ENCODE data around the gene CMKLR1.

CMKLR1 gene

DNA sequence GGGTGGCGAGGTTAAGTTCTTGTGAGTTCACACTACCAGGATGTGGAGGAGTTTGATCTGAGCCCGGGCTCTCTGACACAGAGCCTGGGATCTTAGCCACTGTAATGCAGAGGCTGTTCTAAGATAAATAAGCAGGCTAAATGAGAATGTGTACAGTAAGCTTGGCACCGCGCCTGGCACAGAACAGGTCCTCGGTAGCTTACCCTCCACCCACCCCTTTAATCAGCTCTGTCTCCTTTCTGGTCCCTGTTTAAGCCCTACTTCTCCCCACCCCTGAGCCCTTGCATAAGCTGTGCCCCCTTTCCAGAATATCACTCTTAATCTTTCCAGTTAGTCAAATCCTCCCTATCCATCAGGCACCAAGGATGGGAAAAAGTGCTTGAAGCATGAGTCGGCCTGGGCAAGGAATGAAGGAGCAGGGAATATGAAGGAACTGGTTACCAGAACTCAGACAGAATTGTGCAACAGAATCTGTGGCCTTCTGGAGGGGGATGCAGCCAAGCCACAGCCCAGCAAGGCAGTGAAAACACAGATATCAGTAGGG, 32.8 kb upstream of the CMKLR1 start:
- Histone ChIP-seq H3K79me2 (ENCODE audit: insufficient read depth, low read depth) (no peaks in the 10 kb centered on the region), H3K27ac (no peak overlapping the region), H3K36me3 (ENCODE audit: insufficient read depth) (no peaks in the 10 kb centered on the region), H3K9ac (no peak overlapping the region), H3K27me3 (ENCODE audit: insufficient read depth, low read depth) (no peaks in the 10 kb centered on the region), H3K4me3 (IDR thresholded peaks at IDR 0.05; ENCODE audit: insufficient read depth, low read depth, low read length) (no peak overlapping the region), H2AFZ (ENCODE audit: low read depth) (no peak overlapping the region), H4K20me1 (ENCODE audit: insufficient read depth) (no peaks in the 10 kb centered on the region), H3K4me1 (ENCODE audit: low read depth, poor library complexity, severe bottlenecking) (no peaks in the 10 kb centered on the region), H3K4me2 (no peak overlapping the region)
- TF ChIP-seq, protein P1, sequence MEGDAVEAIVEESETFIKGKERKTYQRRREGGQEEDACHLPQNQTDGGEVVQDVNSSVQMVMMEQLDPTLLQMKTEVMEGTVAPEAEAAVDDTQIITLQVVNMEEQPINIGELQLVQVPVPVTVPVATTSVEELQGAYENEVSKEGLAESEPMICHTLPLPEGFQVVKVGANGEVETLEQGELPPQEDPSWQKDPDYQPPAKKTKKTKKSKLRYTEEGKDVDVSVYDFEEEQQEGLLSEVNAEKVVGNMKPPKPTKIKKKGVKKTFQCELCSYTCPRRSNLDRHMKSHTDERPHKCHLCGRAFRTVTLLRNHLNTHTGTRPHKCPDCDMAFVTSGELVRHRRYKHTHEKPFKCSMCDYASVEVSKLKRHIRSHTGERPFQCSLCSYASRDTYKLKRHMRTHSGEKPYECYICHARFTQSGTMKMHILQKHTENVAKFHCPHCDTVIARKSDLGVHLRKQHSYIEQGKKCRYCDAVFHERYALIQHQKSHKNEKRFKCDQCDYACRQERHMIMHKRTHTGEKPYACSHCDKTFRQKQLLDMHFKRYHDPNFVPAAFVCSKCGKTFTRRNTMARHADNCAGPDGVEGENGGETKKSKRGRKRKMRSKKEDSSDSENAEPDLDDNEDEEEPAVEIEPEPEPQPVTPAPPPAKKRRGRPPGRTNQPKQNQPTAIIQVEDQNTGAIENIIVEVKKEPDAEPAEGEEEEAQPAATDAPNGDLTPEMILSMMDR (conservative IDR thresholded peaks at IDR 0.05; ENCODE audit: low read depth, low read length) = no peak

DNA sequence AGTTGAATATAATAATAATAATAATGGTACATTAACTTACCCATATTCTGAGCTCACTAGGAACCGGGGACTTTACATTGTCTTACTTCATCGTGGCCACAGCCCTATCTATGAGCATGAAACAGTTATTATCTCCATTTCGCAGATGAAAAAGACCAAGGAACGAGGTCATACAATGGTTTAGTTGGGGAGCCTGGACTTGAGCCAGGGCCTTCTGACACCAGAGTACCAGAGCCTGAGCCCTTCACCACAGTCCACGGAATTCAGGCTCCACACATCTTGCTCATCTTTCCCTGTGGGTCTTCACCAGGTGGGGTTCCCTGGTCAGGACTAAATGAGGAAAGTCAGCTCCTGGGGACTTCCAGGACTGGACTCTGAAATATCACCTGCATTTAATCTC, 31.3 kb upstream of the CMKLR1 start:
- H3K36me3 ChIP-seq (ENCODE audit: insufficient read depth) = no peaks in the 10 kb centered on the region
- no peaks in the 10 kb centered on the region for H3K27me3 ChIP-seq (ENCODE audit: insufficient read depth, low read depth)
- H4K20me1 ChIP-seq (ENCODE audit: insufficient read depth) = no peaks in the 10 kb centered on the region
- TF ChIP-seq, protein P1 (conservative IDR thresholded peaks at IDR 0.05; ENCODE audit: low read depth, low read length) = no peak
- no peaks in the 10 kb centered on the region for H3K79me2 ChIP-seq (ENCODE audit: insufficient read depth, low read depth)
- no peak overlapping the region for H3K4me2 ChIP-seq
- H3K4me1 ChIP-seq (ENCODE audit: low read depth, poor library complexity, severe bottlenecking) = no peaks in the 10 kb centered on the region
- H3K27ac ChIP-seq = no peak overlapping the region
- H3K4me3 ChIP-seq (IDR thresholded peaks at IDR 0.05; ENCODE audit: insufficient read depth, low read depth, low read length) = no peak overlapping the region
- no peak overlapping the region for H3K9ac ChIP-seq
- no peak overlapping the region for H2AFZ ChIP-seq (ENCODE audit: low read depth)

DNA sequence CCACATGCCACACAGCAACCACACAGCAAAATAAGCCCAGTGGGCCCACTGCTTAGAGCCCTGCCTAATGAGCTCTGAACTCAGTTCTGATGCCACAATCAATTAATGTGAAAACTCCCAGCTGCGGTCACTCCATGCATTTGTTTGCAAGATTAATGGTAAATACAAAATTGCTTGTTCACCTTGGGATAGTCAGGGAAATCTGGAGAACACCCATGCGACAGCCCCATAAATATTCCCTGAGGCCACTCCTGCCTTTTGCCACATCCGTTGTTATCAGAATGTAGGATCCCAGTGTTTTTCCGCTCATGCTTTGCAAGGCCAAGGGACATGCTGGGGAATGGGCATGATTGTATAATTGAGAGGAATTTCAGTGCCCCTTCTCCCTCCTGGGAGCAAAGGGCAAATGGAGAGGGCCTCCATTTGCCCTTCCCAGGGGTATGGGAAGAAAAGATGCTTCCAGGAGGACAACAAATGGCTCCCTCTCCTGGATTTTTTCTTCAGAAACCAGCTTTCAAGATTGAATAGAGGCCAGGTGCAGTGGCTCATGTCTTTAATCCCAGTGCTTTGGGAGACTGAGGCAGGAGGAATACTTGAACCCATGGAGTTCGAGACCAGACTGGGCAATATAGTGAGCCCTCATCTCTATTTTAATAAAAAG, 30.8 kb upstream of the CMKLR1 start:
- Histone ChIP-seq H3K4me3 (IDR thresholded peaks at IDR 0.05; ENCODE audit: insufficient read depth, low read depth, low read length) (no peak overlapping the region), H3K9ac (no peak overlapping the region), H4K20me1 (ENCODE audit: insufficient read depth) (no peaks in the 10 kb centered on the region), H3K79me2 (ENCODE audit: insufficient read depth, low read depth) (no peaks in the 10 kb centered on the region), H3K27me3 (ENCODE audit: insufficient read depth, low read depth) (no peaks in the 10 kb centered on the region), H3K27ac (no peak overlapping the region), H3K4me2 (no peak overlapping the region), H3K4me1 (ENCODE audit: low read depth, poor library complexity, severe bottlenecking) (no peaks in the 10 kb centered on the region), H2AFZ (ENCODE audit: low read depth) (no peak overlapping the region), H3K36me3 (ENCODE audit: insufficient read depth) (no peaks in the 10 kb centered on the region)
- TF ChIP-seq, protein P1 (conservative IDR thresholded peaks at IDR 0.05; ENCODE audit: low read depth, low read length) = no peak

DNA sequence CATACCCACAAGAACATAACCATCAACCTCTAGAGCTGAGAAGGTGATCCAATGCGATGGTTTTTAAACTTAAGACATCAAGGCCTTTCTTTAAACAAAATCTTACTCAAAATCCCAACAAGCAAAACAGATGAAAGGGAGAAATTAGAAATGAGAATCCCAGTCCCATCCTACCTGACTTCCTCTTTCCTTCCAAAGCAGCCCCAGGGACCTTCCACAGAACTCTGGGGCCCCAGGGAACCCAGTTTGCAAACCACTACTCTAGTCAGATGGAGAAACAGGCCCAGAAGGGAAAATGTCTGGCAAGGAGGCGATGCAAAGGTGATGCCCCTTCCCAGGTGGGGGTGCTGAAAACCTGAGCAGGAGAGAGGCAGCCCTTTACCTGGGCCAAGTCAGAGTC, 29.0 kb upstream of the CMKLR1 start:
- H3K9ac ChIP-seq = no peak overlapping the region
- no peaks in the 10 kb centered on the region for H4K20me1 ChIP-seq (ENCODE audit: insufficient read depth)
- no peak overlapping the region for H3K4me2 ChIP-seq
- H3K4me1 ChIP-seq (ENCODE audit: low read depth, poor library complexity, severe bottlenecking) = no peaks in the 10 kb centered on the region
- H3K36me3 ChIP-seq (ENCODE audit: insufficient read depth) = no peaks in the 10 kb centered on the region
- H3K4me3 ChIP-seq (IDR thresholded peaks at IDR 0.05; ENCODE audit: insufficient read depth, low read depth, low read length) = no peak overlapping the region
- H3K27me3 ChIP-seq (ENCODE audit: insufficient read depth, low read depth) = no peaks in the 10 kb centered on the region
- no peak overlapping the region for H3K27ac ChIP-seq
- no peak overlapping the region for H2AFZ ChIP-seq (ENCODE audit: low read depth)
- TF ChIP-seq, protein P1 (conservative IDR thresholded peaks at IDR 0.05; ENCODE audit: low read depth, low read length) = no peak
- no peaks in the 10 kb centered on the region for H3K79me2 ChIP-seq (ENCODE audit: insufficient read depth, low read depth)
